Glomerular endothelial cell (primary cell): ENCODE data around the gene OR2AG1. TPM values are rescaled to one million over a fixed set of nuclear protein-coding genes. Genes with fewer than 3 reads are reported as not detected.
A peak's percentile ranks its signal among the peaks of the same experiment; 100 is the strongest.
"Not testable (repeated sequence)": the region's sequence is repeated elsewhere in the genome, so short reads cannot be mapped to it uniquely, and the experiment has no call there.

Experiments
- DNase-seq: peaks from one replicate; pipeline ENCODE4 v3.0.0-alpha.2; 2011; ENCODE audit warnings: low read depth, low spot score; ENCODE audit errors: extremely low read depth
- total RNA-seq: library from RNA; depleted of rRNA; stranded (reverse); fragments of >200 nt; gene quantifications from 2 replicates; pipeline ENCODE4 v1.2.3, GENCODE V29; 2015

The OR2AG1 gene
- total RNA-seq, 1 donor from 2014 or later = not detected

DNA sequence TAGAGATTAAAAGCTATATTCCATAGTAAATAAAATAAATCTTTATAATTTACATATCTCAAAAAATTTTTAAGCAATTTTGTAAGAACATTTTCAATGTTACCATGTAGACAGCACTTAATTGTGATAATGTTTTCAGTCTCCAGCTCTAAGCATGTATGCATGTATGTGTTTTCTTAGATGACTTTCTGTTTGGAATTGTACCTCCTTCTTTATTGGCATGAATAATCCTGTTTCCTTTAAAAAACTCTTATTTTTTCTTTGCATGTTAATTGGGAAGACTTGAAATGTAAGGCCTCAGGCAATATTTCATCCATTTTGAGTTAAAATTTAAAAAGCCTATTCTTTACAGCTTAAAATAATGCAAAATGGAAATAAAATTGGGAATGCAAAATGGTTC, 2.0 kb upstream of the OR2AG1 start:
- no peak for DNase-seq

- no peak for DNase-seq
Observed at GRCh38 chr11:6790546-6790945, 7.7 kb downstream of the OR2AG1 start.

GRCh38 chr11:6794639-6795038, 11.8 kb downstream of the OR2AG1 start:
- DNase-seq = no peak

DNA sequence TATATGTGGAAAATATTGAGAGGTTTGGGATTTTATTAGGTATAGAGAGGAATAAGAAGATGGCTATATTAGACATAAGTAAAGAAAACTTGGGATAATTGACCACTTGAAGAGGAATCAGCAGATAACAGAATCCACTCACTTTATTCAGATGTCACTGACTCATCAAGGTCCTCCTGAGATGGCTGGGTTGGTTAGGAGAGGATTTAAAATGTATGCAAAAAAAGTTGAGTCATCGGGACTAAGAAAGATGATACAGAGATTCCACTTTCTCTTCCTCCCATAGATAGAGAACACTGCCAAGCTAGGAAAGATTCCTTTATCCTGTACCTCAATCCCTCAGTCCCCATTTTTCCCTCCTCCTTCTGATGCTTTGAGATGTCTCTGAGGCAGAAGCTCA, 16.6 kb downstream of the OR2AG1 start, which contains the start of gene OR6A2:
Gene OR6A2, minus strand, starts transcription at position 288 of the 400 bp plus-strand sequence. CDS start 3,981 bp downstream, outside the sequence.
- no peak for DNase-seq

- not testable (repeated sequence) for DNase-seq
Observed at GRCh38 chr11:6801075-6801474, 18.3 kb downstream of the OR2AG1 start.

DNA sequence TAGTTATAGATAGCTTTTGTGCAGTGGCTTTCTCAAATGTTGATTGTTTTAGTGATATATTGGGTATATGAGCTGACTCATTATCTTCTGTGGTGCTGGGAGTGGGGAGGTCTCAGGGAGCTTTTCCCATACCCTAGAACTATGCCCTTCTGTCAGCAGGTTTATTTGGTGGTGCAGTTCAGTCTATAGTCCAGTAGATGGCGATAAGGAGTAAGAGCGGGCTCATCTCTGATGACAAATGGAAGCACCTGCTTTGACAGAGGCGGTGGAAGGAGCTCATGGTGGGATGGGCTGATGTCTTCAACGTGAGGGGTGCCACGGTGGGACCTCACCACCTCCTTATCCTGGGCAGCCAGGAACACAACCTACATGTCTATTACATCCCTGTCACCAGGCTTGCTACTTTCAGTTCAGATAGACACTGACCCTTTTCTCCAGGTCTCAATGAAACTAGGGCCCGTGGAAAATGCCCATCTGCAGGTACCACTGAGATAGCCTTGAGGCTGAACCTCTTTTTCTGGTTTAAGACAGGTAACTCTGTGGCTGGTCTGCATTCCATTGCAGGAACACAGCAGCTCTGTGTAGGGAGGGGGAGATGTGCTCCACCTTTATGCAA, 29.7 kb downstream of the OR2AG1 start:
- DNase-seq = peak; percentile 12

- DNase-seq = no peak
Observed at GRCh38 chr11:6813656-6814055, 30.8 kb downstream of the OR2AG1 start.

GRCh38 chr11:6817694-6818093, 34.9 kb downstream of the OR2AG1 start:
- DNase-seq = no peak

GRCh38 chr11:6818967-6819366, 36.1 kb downstream of the OR2AG1 start:
- DNase-seq = no peak

DNA sequence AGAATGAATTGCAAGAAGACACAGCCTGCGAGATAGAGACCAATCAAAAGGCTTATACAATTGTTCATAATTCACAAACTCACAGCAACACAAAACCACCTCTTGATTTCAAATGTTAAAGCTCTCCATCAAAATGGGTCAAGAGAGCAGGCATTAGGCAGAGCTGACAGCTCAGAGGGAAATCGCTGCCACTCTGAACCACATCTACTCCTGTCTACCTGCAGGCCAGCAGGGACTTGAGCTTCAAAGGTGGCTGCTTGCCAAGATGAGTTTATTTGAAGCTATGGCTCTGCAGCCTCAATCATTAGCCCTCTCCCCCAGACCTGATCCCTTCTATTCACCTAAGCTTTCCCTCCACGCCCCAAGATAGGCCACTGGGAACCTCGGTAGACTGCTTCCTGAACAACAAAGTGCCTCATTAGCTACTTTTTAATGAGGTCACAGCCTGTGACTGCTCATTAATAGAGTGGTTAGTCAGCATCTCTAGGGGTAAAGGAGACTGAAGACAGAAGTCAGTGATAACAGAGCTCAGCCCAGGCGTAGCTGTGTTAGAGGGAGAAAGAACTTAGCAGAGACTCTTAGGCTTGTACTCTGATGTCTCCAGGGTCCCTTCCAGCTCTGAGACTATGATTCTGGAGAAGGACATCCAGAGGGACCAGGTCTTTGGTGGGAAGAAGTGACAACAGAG, 41.5 kb downstream of the OR2AG1 start:
- DNase-seq = no peak

GRCh38 chr11:6825231-6825744, 42.5 kb downstream of the OR2AG1 start:
- no peak for DNase-seq

DNA sequence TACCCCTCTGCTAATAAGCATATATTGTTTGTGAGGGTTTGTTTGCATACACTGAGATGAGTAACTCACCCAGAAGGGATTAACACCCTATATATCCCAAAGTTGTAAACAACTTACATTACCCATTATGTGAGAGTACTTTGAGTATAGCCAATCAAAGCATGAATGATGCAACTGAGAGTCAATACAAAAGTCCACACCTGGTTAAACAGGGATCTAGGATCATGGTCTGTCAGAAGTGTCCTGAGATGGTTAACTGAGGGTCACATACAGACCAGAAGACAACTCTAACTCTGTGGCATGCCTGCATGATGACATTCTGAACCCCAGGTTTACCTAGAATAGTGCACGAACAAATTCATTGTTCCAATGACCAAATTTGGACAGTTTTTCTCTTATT, 45.3 kb downstream of the OR2AG1 start:
- DNase-seq = no peak

- no peak for DNase-seq
Observed at GRCh38 chr11:6833356-6833755, 50.5 kb downstream of the OR2AG1 start.

GRCh38 chr11:6834021-6834420, 51.2 kb downstream of the OR2AG1 start:
- no peak for DNase-seq

Other genes starting within 250 kb of the OR2AG1 start
- gene RRP8, start 179.4 kb upstream of the OR2AG1 start, total RNA-seq = 19.2 and 19.6 TPM in 2 replicates
- 191 and 194 TPM in 2 replicates for gene ILK, start 179.2 kb upstream of the OR2AG1 start, total RNA-seq
- 81.6 and 122 TPM in 2 replicates for gene TAF10, start 170.8 kb upstream of the OR2AG1 start, total RNA-seq
- 221 and 241 TPM in 2 replicates for gene TPP1, start 163.6 kb upstream of the OR2AG1 start, total RNA-seq
- gene DCHS1, start 127.2 kb upstream of the OR2AG1 start, total RNA-seq = 89.7 and 177 TPM in 2 replicates
- 68.9 and 76.8 TPM in 2 replicates for gene MRPL17, start 99.7 kb upstream of the OR2AG1 start, total RNA-seq
- gene OR2AG2, start 11.0 kb upstream of the OR2AG1 start, total RNA-seq = 0.15 and 0.18 TPM in 2 replicates
- 0.19 and 0.29 TPM in 2 replicates for gene OR6A2, start 16.7 kb downstream of the OR2AG1 start, total RNA-seq
- not detected in 2 replicates for gene OR10A5, start 62.7 kb downstream of the OR2AG1 start, total RNA-seq
- not detected in 2 replicates for gene OR10A2, start 80.0 kb downstream of the OR2AG1 start, total RNA-seq
- not detected in 2 replicates for gene OR10A4, start 93.6 kb downstream of the OR2AG1 start, total RNA-seq
- 0.35 TPM in 1 of 2 replicates, not detected in the other for gene OR2D2, start 109.5 kb downstream of the OR2AG1 start, total RNA-seq
- not detected in 2 replicates for gene OR2D3, start 138.0 kb downstream of the OR2AG1 start, total RNA-seq
- gene ZNF215, start 143.4 kb downstream of the OR2AG1 start, total RNA-seq = 1.5 and 3.7 TPM in 2 replicates
- gene ZNF214, start 237.3 kb downstream of the OR2AG1 start, total RNA-seq = 0.41 and 0.44 TPM in 2 replicates
- 0.10 TPM in 1 of 2 replicates, not detected in the other for gene NLRP14, start 237.5 kb downstream of the OR2AG1 start, total RNA-seq